M059J (cell line): Measurements from ENCODE around the gene WRNIP1. TPM values are rescaled to one million over a fixed set of nuclear protein-coding genes. Genes with fewer than 3 reads are reported as not detected.

Source experiments
- DNase-seq: peaks from one replicate; pipeline ENCODE4 v3.0.0-alpha.2; 2012; ENCODE audit warnings: low read depth
- total RNA-seq: library from RNA; depleted of rRNA; stranded (reverse); fragments of >200 nt; shearing (Covaris generic); gene quantifications from 2 replicates; pipeline ENCODE4 v1.2.3, GENCODE V29; 2014

Gene WRNIP1
- total RNA-seq, 1 experiment from 2014 or later, result 103 TPM

GRCh38 chr6:2805031-2805430 lies 39.8 kb downstream of the WRNIP1 start:
- DNase-seq, result no peak

GRCh38 chr6:2806644-2807043 lies 41.5 kb downstream of the WRNIP1 start:
- no peak for DNase-seq

DNA sequence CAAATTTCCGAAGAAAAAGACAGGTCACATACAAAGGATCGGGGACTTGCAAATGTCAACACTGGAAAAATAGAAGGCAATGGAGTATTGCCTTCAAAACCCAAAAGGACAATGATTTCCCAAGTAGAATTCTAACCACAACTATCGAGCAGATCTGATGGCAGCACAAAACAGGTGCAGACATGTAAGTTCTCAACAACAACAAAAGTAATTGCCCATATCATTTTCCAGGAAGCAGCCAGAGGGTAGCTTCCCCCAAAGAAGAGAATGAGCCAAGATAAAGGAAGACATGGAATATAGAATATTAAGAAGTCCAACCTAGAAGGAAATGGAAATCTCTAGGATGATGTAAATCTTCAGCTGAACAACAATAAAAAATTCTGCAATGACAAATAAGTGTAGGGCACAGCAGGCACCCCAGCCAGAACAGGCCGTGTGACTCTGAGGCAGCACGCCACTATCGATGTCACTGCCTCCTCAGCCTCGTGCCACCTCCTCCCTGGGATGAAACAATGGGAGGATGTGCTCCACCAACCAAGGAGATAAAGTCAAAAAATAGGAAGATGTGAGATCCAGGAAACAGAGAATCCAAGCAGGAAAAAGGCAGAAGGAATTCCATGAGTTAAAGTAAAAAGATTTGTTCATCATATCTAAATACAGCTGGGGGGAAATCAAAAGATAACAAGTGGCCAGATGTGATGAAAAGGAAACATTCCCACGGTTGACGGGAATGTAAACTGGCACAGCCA lies 42.3 kb downstream of the WRNIP1 start:
- no peak for DNase-seq

DNA sequence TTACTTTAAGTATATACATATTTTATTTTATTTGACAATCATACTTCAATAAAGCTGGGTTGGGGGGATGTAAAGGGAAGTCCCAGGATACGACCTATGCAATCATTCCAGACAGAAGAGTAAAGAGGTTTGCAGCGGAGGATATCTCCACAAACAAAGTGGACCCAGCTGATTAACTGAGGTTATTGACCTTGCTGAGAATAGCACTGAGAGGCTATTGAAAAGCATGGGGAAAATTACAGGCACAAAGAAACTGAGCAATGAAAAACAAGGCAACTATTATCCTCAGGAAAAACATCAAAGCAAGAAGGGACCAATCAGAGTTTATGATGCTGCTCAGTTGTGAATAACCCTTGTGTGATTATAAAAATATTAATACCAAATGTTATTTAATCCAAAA lies 43.8 kb downstream of the WRNIP1 start:
- no peak for DNase-seq

DNA sequence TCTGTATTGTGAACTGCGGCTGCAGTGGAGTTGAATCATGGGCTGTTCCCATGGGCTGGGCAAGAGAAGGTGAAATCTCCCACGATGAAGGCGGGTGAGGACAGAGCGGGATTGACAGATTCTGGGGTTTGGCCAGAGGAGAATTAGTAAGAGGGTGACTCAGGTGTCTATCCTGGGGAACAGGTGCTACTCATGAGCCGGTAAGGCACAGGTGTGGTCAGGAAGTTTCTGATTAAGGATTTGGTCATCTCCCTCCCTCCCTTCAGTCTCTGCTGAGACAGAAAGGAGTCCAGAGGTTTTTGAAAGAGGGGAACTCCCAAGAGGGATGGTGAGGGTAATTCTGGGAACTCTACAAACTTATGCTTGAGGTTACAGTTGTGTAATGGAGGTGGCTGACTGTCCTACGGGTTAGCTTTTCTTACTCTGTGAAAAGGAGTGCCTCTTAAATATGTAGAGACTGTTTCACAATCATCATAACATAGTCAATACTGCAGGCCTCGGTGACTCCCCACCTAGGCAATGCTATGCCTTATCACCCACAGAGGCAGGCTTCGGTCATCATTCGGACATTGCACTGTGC lies 45.0 kb downstream of the WRNIP1 start:
- peak; percentile 20 for DNase-seq

GRCh38 chr6:2812695-2813094 lies 47.5 kb downstream of the WRNIP1 start:
- no peak for DNase-seq

- DNase-seq, result no peak
Measured at GRCh38 chr6:2816158-2816557, 51.0 kb downstream of the WRNIP1 start.

- peak; percentile 63 for DNase-seq
Measured at GRCh38 chr6:2817903-2818443, 52.8 kb downstream of the WRNIP1 start.

DNA sequence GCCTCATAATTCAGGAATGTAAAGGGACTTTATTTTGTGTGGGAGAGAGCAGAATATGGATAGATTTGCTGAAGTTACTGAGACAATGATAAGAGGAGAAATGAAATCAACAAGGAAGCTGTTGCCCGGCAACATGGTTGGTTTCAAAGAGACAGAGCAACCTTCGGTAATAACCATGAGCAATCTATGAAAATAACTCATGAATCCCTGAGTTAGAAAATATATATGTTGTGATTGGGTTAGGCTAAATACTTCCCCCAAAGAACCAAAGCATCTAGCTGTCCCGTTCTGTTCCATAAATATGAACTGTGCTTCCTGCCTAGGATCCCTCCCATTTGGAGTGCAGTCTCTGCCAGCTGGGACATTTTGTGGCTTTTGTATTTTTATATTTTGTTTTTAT lies 53.4 kb downstream of the WRNIP1 start:
- DNase-seq, result peak; percentile 61

- no peak for DNase-seq
Measured at GRCh38 chr6:2819115-2819514, 53.9 kb downstream of the WRNIP1 start.

DNA sequence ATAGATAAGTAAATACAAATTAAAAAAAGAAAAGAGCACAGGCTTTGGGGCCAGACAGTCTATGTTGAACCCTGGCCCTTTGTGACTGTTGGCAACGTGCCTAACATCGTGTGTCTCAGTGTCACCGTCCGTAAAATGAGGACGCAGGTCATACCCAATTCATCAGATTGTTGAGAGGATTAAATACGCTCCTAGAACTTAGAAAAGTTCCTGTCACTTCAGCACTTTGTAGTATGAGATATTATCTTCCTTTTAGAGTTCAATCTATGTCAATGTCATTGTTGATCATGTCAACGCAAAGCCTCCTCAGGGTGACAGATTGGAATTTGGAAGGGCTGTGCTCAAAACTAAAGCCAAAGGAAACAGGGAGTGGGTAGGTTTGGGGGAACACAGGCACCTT lies 54.8 kb downstream of the WRNIP1 start:
- no peak for DNase-seq

- DNase-seq, result no peak
Measured at GRCh38 chr6:2820415-2820814, 55.2 kb downstream of the WRNIP1 start.

DNA sequence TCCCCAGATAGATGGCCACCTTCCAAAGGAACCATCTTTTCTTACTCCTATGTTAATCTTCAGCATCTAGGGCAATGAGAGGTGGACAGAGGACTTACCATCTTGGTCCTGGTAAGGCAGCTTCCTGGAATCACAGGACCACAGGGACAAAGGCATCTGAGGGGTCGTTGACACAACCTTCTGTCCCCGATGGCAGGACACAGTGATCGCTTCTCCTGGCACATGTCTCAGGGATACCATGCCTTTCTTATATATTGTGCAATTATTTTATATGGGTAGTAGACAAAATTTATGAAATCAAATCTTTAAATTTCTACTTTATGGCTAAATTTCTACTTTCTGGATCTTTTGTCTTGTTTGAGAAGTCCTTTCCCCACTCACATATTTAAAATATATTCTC lies 56.4 kb downstream of the WRNIP1 start:
- DNase-seq, result no peak

DNA sequence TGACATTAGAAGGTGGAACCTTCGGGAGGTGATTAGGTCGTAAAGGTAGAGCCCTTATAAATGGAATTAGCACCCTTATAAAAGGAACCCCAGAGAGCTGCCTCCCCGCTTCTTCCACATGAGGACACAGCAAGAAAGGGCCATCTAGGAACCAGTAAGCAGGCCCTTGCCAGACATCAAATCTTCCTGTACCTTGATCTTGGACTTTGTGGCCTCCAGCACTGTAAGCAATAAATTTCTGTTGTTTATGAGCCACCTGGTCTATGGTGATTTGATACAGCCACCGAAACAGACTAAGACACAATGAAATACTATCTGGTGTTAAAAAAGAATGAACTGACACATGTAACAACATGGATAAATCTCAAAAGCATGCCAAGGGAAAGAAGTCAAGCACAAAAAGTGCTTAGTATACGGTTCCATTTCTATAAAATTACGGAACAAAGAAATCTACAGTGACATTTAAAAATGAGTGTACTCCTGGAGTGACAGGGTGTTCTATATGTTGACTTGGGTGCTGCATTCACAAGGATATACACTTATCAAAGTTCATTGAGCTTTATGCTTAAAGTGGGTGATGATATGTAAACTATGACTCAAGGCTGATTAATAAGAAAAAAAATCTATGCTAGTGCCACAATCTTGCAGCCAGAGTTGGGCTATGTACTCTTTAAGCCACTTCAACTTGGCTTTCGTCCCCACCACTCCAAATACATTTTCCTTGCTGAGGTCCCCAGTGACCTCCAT lies 58.1 kb downstream of the WRNIP1 start:
- DNase-seq, result no peak

DNA sequence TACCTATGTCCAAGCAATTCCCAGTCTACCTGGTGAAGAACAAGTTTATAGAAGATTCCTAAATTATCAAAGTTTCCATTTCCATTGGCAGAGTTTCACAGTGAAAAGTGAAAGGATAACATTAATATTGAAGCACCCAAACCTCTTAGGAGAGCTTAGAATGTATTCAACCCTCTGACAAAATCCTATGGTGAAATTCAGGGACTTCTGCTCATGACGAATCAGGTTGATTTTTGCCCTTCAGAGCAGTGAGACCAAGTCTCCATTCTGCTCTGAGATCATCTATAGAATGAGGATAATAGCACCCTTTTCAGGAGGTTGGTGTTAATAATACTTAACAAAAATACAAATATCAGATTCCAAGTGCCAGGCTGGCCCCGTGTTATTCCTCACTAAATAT lies 60.9 kb downstream of the WRNIP1 start:
- DNase-seq, result no peak

- no peak for DNase-seq
Measured at GRCh38 chr6:2827142-2827541, 61.9 kb downstream of the WRNIP1 start.

DNA sequence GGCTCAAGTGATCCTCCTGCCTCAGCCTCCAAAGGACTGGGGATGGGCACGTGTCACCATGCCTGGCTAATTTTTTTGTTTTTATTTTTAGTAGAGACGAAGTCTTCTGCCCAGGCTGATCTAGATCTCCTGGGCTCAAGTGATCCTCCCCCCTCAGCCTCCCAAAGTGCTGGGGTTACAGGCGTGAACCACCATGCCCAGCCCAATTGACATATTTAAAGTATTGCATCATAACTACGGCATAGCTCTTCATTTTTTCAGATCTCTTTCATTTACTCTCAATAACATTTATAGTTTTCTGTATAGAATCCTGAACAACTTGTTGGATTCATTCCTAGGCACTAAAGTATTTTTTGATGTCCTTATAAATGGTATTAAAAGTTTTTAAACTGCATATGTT lies 63.4 kb downstream of the WRNIP1 start:
- no peak for DNase-seq

DNA sequence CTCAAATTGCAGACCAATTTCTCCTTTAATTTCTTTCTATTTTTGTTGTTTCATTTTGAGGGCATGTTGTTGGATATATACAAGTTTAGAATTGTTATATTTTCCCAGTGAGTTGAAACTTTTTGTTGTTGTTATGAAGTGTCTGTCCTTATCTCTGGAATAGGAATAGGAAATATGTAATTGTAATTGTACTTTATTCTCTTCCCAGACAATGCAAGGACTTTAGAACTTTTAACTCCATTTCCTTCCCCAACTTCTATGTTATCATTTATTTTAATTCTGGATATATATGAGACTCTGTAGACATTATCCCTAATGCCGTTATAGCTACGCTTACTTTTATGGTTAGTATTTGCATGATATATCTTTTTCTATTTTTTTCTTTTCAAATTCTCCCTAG lies 64.1 kb downstream of the WRNIP1 start:
- DNase-seq, result no peak

GRCh38 chr6:2830183-2830582 lies 65.0 kb downstream of the WRNIP1 start:
- no peak for DNase-seq

- no peak for DNase-seq
Measured at GRCh38 chr6:2831392-2831791, 66.2 kb downstream of the WRNIP1 start.

GRCh38 chr6:2834262-2834661 lies 69.1 kb downstream of the WRNIP1 start:
- DNase-seq, result no peak
